ENCODE results near the gene REPIN1. TPM values are rescaled to one million over a fixed set of nuclear protein-coding genes. Genes with fewer than 3 reads are reported as not detected.
A peak's percentile ranks its signal among the peaks of the same experiment; 100 is the strongest.

REPIN1 gene
- total and polyA plus RNA-seq, 9 donors = 21.6 to 92.0 (median 73.4) TPM

GRCh38 chr7:150338166-150338829 lies 30.3 kb upstream of the REPIN1 start:
- Histone ChIP-seq H3K27me3 (no peaks in the 10 kb centered on the region), H3K9me3 (no peaks in the 10 kb centered on the region), H3K4me1 (ENCODE audit: insufficient read depth) (peaks cover 26% of the 10 kb centered on the region), H3K4me3 (no peak overlapping the region), H3K36me3 (no peaks in the 10 kb centered on the region), H3K27ac (no peak overlapping the region)
- 83 to 90% (median 84%) methylated on average over 11 of the region's 11 CpGs for WGBS, 3 donors
- TF ChIP-seq EP300 (IDR thresholded peaks at IDR 0.05) = no peak
- TF ChIP-seq POLR2A (IDR thresholded peaks at IDR 0.05) = no peak
- no peak for TF ChIP-seq CTCF (IDR thresholded peaks at IDR 0.05)
- intact Hi-C loops (cut with DNase I) = no loop called here
- DNase-seq = peak in 2 of 5 donors; percentile 9 to 19

- Histone ChIP-seq H3K4me3 (peak overlapping the region; percentile 84), H3K4me1 (ENCODE audit: insufficient read depth) (peaks cover 25% of the 10 kb centered on the region), H3K27me3 (no peaks in the 10 kb centered on the region), H3K36me3 (no peaks in the 10 kb centered on the region), H3K9me3 (no peaks in the 10 kb centered on the region), H3K27ac (no peak overlapping the region)
- 37 to 46% (median 44%) methylated on average over 8 to 9 of the region's 9 CpGs for WGBS, 3 donors
- intact Hi-C loops (cut with DNase I) = no loop called here
- TF ChIP-seq EP300 (IDR thresholded peaks at IDR 0.05) = no peak
- no peak for TF ChIP-seq POLR2A (IDR thresholded peaks at IDR 0.05)
- no peak for TF ChIP-seq CTCF (IDR thresholded peaks at IDR 0.05)
- DNase-seq = peak in 1 of 5 donors; percentile 19
These were observed 29.2 kb upstream of the REPIN1 start for GRCh38 chr7:150339409-150339809.

GRCh38 chr7:150340024-150340749 lies 28.4 kb upstream of the REPIN1 start:
- TF ChIP-seq EP300 (IDR thresholded peaks at IDR 0.05) = no peak
- no peak for TF ChIP-seq POLR2A (IDR thresholded peaks at IDR 0.05)
- TF ChIP-seq CTCF (IDR thresholded peaks at IDR 0.05) = no peak
- DNase-seq = peak; percentile 56 to 75 (median 67)
- no peaks in the 10 kb centered on the region for H3K9me3 ChIP-seq
- H3K36me3 ChIP-seq = no peaks in the 10 kb centered on the region
- H3K4me1 ChIP-seq (ENCODE audit: insufficient read depth) = peaks cover 24% of the 10 kb centered on the region
- intact Hi-C loops (cut with DNase I) = loop anchor here in 1 of 4 donors (5.0 kb wide), 1 partner anchor 42 kb away; no protein-coding TSS in a partner anchor
- H3K27me3 ChIP-seq = no peaks in the 10 kb centered on the region
- 3 to 24% (median 4%) methylated on average over 27 to 39 of the region's 39 CpGs for WGBS, 3 donors
- H3K27ac ChIP-seq = peak overlapping the region; percentile 95
- H3K4me3 ChIP-seq = peak overlapping the region; percentile 84

GRCh38 chr7:150340875-150341262 lies 27.8 kb upstream of the REPIN1 start:
- H3K4me1 ChIP-seq (ENCODE audit: insufficient read depth) = peaks cover 19% of the 10 kb centered on the region
- H3K36me3 ChIP-seq = no peaks in the 10 kb centered on the region
- H3K9me3 ChIP-seq = no peaks in the 10 kb centered on the region
- peak overlapping the region; percentile 95 for H3K27ac ChIP-seq
- DNase-seq = peak in 4 of 5 donors; percentile 35 to 68 (median 66)
- H3K4me3 ChIP-seq = peak overlapping the region; percentile 84
- TF ChIP-seq EP300 (IDR thresholded peaks at IDR 0.05) (no peak), CTCF (IDR thresholded peaks at IDR 0.05) (no peak), POLR2A (IDR thresholded peaks at IDR 0.05) (no peak)
- no peaks in the 10 kb centered on the region for H3K27me3 ChIP-seq
- intact Hi-C loops (cut with DNase I) = loop anchor here in 1 of 4 donors (5.0 kb wide), 1 partner anchor 41 kb away; no protein-coding TSS in a partner anchor
- WGBS, 3 donors = 0 to 2% (median 1%) methylated on average over 29 of the region's 29 CpGs
